Esophagus squamous epithelium (tissue), 5 donors: ENCODE data around the gene AFF4. TPM values are rescaled to one million over a fixed set of nuclear protein-coding genes. Genes with fewer than 3 reads are reported as not detected.

Experiments
- DNase-seq: peaks from one replicate; lab custom pipeline; 2025; lab: John Stamatoyannopoulos, UW
- H3K27ac ChIP-seq, 4 donors: fragments of 200-600 bp; sonication (generic); one replicate each; pipeline ENCODE4 v1.5.1; 2016 to 2019; ENCODE audit warnings: mild to moderate bottlenecking in 1 of 4
- H3K27me3 ChIP-seq, 4 donors: fragments of 200-600 bp; sonication (generic); 1 replicate in 3 of 4; 2 replicates in 1 of 4; pipeline versions ENCODE4 v1.5.1 to v1.6.0; 2017 to 2021; ENCODE audit warnings: antibody characterized with exemption in 1 of 4
- H3K36me3 ChIP-seq, 3 donors: fragments of 200-600 bp; sonication (generic); one replicate each; pipeline ENCODE4 v1.5.1; 2016 to 2019
- H3K4me1 ChIP-seq, 3 donors: fragments of 200-600 bp; sonication (generic); one replicate each; pipeline ENCODE4 v1.5.1; 2017 to 2019
- H3K4me3 ChIP-seq, 4 donors: fragments of 200-600 bp; sonication (generic); 1 replicate in 3 of 4; 2 replicates in 1 of 4; pipeline ENCODE4 v1.5.1; 2016 to 2019; ENCODE audit warnings: mild to moderate bottlenecking in 2 of 4, moderate library complexity in 1 of 4
- H3K9me3 ChIP-seq, 3 donors: fragments of 200-600 bp; sonication (generic); one replicate each; pipeline ENCODE4 v1.5.1; 2016 to 2019
- POLR2A ChIP-seq, 4 donors: fragments of 450-650 bp; IDR thresholded peaks; one replicate each; pipeline ENCODE4 v1.6.1; 2017; ENCODE audit warnings: antibody characterized with exemption in 4 of 4, mild to moderate bottlenecking in 4 of 4, moderate library complexity in 3 of 4
- WGBS, 2 donors: methylation state at CpG; one replicate each; pipeline ENCODE4 v1.1.5; 2018; 5-methylcytosine and 5-hydroxymethylcytosine counted together
- intact Hi-C: fragments of 100-400 bp; cut with DNase I; formaldehyde crosslinking; loops from one replicate; pipeline ENCODE4 v1.15.0; 2022
- total RNA-seq, 4 donors: library from RNA; depleted of rRNA; stranded (reverse); fragments of >200 nt; gene quantifications; one replicate each; pipeline ENCODE4 v1.1.0, GENCODE V29; 2016
- TF ChIP-seq, protein P1 (sequence below), 6 experiments: fragments of 450-650 bp in 4 of 6; fragments of 200-600 bp in 2 of 6; sonication (generic) in 2 of 6; IDR thresholded peaks; one replicate each; pipeline ENCODE4 v1.5.1; 2016 to 2019; ENCODE audit warnings: antibody characterized with exemption in 6 of 6, mild to moderate bottlenecking in 4 of 6, moderate library complexity in 4 of 6
- donor health status: DM: yes; HTN: yes; CAD: no.

The AFF4 gene
- total RNA-seq, 4 donors from 2014 or later: 35.1 to 69.2 (median 64.0) TPM

DNA sequence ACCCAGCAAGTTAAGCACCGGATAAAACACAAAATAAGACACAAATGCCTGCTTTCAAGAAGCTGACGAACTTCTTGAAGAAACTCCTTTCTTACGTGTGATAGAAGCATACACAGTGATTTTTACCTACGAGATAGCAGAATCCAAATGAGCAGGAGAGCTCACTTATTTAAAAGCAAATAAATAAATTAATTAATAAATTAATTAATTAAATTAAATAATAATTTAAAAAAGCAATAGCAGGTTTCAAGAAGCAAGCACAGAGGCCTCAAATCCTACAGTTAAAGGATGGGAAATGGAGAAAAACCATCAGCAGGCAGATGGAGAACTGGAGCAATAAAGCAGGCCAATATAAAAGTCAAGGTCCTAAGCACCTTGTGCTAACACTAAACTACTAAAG, 72.6 kb downstream of the AFF4 start:
- H3K9me3 ChIP-seq: no peaks in the 10 kb centered on the region
- no peaks in the 10 kb centered on the region for H3K27me3 ChIP-seq
- TF ChIP-seq, protein P1, sequence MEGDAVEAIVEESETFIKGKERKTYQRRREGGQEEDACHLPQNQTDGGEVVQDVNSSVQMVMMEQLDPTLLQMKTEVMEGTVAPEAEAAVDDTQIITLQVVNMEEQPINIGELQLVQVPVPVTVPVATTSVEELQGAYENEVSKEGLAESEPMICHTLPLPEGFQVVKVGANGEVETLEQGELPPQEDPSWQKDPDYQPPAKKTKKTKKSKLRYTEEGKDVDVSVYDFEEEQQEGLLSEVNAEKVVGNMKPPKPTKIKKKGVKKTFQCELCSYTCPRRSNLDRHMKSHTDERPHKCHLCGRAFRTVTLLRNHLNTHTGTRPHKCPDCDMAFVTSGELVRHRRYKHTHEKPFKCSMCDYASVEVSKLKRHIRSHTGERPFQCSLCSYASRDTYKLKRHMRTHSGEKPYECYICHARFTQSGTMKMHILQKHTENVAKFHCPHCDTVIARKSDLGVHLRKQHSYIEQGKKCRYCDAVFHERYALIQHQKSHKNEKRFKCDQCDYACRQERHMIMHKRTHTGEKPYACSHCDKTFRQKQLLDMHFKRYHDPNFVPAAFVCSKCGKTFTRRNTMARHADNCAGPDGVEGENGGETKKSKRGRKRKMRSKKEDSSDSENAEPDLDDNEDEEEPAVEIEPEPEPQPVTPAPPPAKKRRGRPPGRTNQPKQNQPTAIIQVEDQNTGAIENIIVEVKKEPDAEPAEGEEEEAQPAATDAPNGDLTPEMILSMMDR (IDR thresholded peaks at IDR 0.05): no peak
- no peak for TF ChIP-seq POLR2A (IDR thresholded peaks at IDR 0.05)
- WGBS, 2 donors: 87 to 93% methylated on average over 4 of the region's 4 CpGs
- no peaks in the 10 kb centered on the region for H3K4me1 ChIP-seq
- DNase-seq: no peak
- peaks cover 13 to 100% (median 41%) of the 10 kb centered on the region in 3 donors for H3K36me3 ChIP-seq
- H3K27ac ChIP-seq: no peak overlapping the region
- intact Hi-C loops: no loop called here
- no peak overlapping the region for H3K4me3 ChIP-seq

DNA sequence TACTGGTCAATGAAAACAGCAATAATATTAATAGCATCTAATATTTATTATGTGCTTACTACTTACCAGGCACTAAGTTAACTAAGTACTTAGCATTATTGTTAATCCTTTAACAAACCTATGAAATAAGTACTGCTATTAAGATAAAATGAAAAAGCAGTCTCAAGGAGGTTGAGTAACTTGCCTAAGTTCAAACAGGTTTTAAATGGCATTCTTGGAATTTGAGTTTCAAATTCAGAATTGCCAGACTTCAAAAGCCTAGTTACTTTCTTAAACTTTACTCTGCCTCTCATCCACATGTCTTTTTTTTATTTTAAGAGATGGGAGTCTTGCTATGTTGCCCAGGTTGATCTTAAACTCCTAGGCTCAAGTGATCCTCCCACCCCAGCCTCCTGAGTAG, 73.9 kb downstream of the AFF4 start:
- Histone ChIP-seq H3K36me3 (peaks cover 20 to 100% (median 41%) of the 10 kb centered on the region in 3 donors), H3K27ac (no peak overlapping the region), H3K4me1 (no peaks in the 10 kb centered on the region), H3K9me3 (no peaks in the 10 kb centered on the region), H3K4me3 (no peak overlapping the region), H3K27me3 (no peaks in the 10 kb centered on the region)
- DNase-seq: no peak
- intact Hi-C loops: no loop called here
- TF ChIP-seq POLR2A (IDR thresholded peaks at IDR 0.05): no peak
- TF ChIP-seq, protein P1 (IDR thresholded peaks at IDR 0.05): no peak

DNA sequence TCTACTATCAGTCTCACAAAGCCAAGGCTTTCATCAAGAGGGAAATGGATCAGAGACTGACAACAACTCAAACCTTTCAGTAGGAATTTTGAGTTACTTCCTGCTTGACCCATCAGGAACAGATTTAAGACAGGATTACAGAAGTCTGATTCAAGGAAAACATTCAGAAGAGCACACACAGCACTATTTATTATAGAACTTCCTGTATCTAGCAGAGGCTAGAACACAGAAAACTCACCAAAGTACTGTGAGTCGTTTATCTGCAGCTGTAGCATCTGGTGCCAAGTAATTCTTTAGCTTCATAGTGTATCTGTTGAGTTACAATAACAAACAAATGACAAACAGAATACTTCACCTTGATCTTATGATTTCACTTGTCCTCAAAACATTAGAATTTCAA, 76.2 kb downstream of the AFF4 start:
- 10 to 14% methylated on average over 1 of the region's 1 CpG for WGBS, 2 donors
- Histone ChIP-seq H3K4me1 (no peaks in the 10 kb centered on the region), H3K9me3 (no peaks in the 10 kb centered on the region), H3K27me3 (no peaks in the 10 kb centered on the region), H3K4me3 (no peak overlapping the region), H3K27ac (no peak overlapping the region), H3K36me3 (peaks cover 20 to 100% (median 40%) of the 10 kb centered on the region in 3 donors)
- no peak for DNase-seq
- TF ChIP-seq, protein P1 (IDR thresholded peaks at IDR 0.05): no peak
- no peak for TF ChIP-seq POLR2A (IDR thresholded peaks at IDR 0.05)
- intact Hi-C loops: no loop called here

DNA sequence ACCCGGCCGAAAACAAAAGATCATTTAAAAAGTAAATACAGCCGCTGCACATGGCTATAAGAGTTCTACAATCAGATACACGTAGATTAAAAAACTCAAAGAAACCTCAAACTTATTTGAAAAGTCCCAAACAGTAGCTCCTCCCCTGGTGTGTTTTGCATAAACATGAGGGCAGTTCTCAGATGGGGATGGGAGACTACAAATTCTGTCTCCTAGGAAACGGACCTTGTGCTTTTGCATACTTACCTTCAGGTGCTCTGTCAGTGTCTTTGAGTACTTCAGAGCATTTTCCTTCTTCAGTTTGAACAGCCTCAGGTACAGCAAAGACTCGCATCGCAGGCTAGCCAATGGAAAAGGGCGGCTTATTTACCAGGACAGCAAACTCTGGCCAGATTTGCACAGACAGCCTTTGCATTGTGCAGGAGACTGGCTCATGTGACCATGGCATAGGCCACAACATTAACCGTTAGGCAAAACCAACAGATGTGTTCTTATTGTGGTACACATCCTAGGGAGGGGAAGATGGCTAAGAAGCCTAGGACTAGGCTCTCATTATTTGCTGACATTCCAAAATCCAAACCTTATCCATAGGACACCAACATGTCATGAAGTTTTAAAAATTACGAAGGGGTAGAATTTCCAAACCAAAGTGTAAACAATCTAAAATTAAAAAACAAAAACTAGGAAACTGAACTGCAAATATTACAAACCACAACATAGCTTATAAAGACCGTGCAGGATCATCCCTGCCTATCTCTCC, 77.2 kb downstream of the AFF4 start:
- Histone ChIP-seq H3K4me3 (no peak overlapping the region), H3K4me1 (no peaks in the 10 kb centered on the region), H3K27ac (no peak overlapping the region), H3K36me3 (peaks cover 25 to 100% (median 40%) of the 10 kb centered on the region in 3 donors), H3K27me3 (no peaks in the 10 kb centered on the region), H3K9me3 (no peaks in the 10 kb centered on the region)
- no peak for DNase-seq
- intact Hi-C loops: no loop called here
- 86 to 90% methylated on average over 11 of the region's 11 CpGs for WGBS, 2 donors
- no peak for TF ChIP-seq POLR2A (IDR thresholded peaks at IDR 0.05)
- TF ChIP-seq, protein P1 (IDR thresholded peaks at IDR 0.05): no peak

DNA sequence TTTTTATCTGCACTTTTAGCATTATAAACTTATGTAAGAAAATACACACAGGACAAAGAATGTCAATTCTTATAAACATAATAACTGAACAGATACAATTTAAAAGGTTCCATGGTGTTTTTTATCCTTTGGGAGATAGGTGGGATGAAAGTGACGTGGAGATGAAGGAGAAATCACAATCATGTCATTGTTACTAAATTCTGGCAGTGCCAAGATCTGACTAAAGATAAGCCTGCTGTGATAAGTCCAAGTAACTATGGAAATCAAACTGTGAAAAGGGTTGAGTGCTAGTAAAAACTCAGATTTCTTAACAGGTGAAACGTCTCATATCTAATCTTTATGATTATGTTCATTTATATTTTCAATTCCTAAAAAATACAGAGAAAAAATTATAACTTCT, 78.9 kb downstream of the AFF4 start:
- TF ChIP-seq POLR2A (IDR thresholded peaks at IDR 0.05): no peak
- TF ChIP-seq, protein P1 (IDR thresholded peaks at IDR 0.05): no peak
- 71 to 74% methylated on average over 2 of the region's 2 CpGs for WGBS, 2 donors
- H3K27ac ChIP-seq: no peak overlapping the region
- no peak for DNase-seq
- H3K36me3 ChIP-seq: peaks cover 25 to 100% (median 42%) of the 10 kb centered on the region in 3 donors
- no peak overlapping the region for H3K4me3 ChIP-seq
- H3K9me3 ChIP-seq: no peaks in the 10 kb centered on the region
- no peaks in the 10 kb centered on the region for H3K27me3 ChIP-seq
- H3K4me1 ChIP-seq: no peaks in the 10 kb centered on the region
- intact Hi-C loops: no loop called here
